Dedifferentiated amniotic fluid mesenchymal stem cell (primary cell): ENCODE data around the gene PDE3B.
"Not testable (repeated sequence)": the region's sequence is repeated elsewhere in the genome, so short reads cannot be mapped to it uniquely, and the experiment has no call there.

Source experiments
- DNase-seq: peaks from one replicate; pipeline ENCODE4 v3.0.0-alpha.2; 2016; ENCODE audit errors: extremely low spot score

Gene PDE3B

DNA sequence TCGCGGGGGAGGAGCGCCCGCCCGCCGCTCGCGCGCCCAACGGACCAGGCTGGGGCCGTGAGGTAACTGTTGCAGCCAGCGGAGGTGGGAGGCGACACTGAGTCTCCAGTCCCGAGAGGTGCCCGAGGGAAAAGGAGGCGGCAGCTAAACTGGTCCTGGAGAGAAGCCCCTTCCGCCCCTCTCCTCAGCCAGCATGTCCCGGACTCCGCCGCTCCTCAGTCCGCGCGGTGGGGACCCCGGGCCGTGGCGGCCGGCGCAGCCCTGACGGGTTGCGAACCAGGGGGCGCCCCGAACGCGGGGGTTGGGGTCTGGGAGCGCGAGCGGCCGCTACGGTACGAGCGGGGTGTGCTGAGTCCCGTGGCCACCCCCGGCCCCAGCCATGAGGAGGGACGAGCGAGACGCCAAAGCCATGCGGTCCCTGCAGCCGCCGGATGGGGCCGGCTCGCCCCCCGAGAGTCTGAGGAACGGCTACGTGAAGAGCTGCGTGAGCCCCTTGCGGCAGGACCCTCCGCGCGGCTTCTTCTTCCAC, at the start of gene PDE3B:
Gene PDE3B, plus strand, starts transcription at position 108 of the 529 bp plus-strand sequence. Its CDS starts 272 bp downstream, at position 380.
- DNase-seq, result no peak

DNA sequence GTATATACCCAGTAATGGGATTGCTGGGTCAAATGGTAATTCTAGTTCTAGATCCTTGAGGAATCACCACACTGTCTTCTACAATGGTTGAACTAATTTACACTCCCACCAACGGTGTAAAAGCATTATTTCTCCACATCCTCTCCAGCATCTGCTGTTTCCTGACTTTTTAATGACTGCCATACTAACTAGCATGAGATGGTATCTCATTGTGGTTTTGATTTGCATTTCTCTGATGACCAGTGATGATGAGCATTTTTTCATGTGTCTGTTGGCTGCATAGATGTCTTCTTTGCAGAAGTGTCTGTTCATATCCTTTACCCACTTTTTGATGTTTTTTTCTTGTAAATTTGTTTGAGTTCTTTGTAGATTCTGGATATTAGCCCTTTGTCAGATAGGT, 48.3 kb upstream of the PDE3B start:
- not testable (repeated sequence) for DNase-seq

DNA sequence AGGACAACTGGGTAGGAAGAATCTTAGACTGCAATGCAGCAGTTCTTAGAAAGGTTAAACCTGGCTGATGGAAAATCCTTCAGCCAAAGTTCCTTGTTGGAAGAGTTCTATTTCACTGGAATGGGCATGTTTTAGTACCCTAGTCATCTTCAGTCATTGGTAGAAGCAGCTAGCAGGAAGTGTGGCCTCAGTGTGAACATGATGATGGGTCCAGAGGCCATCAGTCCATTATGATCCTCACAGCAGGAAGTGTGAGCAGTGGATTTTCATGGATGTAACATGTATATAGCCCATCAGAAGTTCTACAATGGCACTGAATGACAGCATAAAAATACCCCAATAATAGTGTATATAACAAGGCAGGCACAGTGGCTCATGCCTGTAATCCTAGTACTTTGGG, 35.9 kb upstream of the PDE3B start:
- DNase-seq, result no peak

DNA sequence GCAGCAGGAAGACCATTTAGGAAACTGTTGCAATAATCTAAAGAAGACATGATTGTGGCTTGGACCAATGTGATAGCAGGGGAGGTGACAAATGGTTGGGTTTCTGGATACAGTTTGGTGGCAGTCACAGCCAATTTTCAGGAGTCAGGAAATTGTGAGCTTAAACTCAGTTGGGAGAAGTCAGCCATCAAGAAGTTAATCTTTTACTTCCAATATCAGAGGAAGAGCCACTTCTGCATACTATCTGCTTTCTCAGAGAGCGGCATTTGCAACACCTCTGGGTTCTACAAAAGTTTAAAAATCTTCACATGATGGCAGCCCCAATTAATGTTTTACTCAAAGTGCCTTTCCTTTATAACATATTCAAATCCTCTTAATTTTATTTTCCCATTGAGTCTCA, 33.7 kb upstream of the PDE3B start:
- no peak for DNase-seq

DNA sequence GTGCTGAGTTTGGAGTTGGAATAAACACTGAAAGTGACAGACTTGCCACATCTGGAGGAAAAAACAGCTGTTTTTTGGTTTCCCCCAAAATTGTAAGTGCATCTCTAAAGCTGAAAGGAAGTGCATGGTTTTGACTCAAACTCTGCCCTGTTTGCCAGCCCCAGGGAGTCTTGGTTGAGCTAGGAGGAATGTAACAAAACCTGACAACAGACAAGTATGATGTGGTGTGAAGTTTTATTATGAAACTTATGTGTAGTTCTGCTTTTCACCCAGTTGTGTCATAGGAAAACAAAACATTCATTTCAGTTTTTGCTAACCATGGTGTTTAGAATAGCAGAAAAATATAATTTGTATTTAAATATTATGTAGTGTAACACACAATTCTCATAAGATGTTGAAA, 31.7 kb upstream of the PDE3B start:
- no peak for DNase-seq

DNA sequence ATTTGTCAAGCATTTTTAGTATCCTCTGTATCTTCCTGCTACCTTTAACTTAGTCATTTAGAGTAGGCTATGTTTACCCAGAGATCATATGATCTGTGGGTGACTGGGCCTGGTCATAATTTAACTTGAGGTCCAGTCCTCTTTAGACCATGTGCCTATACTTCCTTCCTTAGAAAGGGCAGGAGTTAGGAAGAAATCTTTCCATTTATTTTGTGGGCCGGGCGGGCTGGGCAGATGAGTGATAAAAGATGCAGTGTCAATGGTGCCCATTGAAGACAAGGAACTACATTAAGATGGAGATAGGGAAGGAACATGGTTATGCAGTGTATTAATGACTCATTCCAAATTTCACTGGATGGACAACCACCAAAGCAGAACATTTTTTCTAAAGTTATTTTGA, 30.9 kb upstream of the PDE3B start:
- DNase-seq, result no peak

DNA sequence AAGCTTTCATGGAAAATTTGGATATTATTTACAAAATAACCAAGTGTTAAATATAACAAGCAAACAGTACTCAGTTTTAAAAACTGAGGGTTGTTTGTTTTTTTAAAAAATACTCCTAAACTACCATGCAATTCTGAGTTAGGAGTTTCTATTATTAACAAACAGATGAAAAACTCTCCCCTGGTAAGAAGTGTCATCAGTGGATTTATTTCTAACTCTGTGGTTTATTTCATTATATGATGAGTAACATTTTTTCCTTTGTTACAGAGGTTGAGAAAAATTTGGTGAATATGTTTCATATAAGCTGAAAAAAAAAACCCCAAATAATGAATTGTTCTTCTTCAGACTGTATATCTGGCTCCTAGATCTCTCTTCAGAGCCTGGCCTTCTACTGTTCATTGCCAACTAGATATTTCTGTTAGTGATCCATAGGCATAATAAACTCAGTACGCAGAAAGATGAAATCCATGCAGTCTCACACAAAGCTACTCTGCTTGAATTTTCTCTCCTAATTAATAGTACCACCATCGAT, 29.4 kb upstream of the PDE3B start:
- DNase-seq, result no peak

DNA sequence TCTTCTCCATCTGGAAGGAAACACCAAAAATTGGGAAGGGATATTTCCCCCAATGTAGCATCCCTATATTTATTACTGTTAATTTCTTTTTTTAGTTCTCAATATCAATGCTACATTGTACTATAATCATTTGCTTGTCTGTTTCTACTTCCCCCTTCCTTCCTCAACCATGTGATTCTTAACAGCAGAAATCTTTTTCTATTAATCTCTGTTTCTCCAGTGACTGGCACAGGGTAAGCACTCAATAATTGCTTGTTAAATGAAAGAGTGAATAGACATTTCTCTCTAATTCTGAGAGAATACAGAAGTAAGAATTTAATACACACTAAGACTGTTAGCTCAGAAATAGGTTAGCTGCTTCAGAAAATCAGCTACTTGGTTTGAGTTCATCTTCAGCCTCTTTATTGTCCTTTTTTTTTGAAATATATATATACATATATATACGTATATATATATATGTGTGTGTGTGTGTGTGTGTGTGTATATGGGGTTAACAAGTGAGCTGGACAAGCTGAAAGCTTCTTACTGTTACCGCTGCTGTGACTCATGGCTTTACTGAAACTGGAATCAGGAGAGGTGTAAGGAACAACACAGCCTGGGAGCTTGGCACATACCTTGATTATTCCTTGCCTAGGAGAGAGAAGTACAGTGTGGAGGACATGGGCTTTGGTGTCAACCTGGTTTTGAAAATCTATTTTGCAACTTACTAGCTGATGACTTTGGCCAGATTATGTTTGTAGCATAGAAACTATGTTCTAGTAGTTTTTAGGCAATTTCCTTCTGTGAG, 26.2 kb upstream of the PDE3B start:
- DNase-seq, result no peak

DNA sequence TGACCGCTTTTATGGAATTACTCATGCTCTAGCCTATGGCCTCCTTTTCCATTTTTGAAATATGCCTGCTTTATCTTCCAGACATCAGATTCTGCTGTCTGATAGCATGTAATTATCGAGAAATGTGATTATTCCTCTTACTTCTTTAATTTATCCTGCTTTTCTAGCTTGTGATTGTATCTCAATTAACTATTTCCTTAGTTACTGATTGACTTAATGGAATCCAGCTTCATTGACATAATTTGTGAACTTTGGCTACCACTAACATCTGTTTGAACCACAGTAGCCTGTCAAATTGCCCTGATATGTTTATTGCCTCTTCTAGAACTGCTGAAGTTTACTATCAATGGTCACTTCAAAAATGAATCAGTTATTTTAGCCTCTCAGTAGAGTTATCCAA, 25.5 kb upstream of the PDE3B start:
- DNase-seq, result no peak

DNA sequence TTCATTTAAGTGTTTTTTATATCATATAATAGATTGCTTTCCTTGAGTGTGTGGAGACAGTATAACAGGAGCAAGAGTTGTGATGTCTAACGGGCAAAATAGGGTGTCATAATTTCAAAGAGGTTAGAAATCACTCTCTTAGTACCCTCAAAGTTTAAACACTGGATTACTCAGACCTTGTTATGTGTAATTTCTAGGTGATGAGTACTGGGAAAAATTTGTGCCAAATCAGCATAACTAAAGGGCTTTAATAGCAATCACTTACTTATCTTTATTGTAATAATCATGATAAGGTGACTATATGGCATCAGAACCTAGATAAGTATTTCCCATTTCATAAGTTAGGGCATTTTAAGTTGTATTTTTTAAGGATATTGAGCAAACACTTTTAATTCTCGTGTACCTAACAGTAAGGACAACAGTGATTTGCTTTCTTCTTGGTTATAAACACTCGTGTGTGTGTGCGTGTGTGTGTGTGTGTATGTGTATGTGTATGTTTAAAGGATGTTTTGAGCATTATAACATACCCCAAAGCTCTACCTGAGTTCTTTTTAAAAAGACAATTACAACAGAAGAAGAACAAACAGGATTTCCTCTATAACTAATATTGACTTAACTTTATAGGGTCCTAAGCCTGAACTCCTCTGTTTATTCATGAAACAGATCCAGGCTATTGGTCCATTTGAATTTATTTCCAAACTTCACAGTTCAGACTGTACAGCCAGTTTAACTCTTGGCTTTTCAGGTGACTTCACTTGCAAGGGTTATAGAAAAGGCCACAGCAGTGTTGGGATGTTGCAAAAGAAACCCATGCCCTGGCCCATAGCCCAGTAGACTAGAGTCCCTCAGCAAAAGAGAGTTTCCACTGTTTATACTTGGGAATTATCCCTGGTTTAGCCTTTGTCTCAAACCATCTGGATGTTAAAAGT, 23.7 kb upstream of the PDE3B start:
- no peak for DNase-seq

DNA sequence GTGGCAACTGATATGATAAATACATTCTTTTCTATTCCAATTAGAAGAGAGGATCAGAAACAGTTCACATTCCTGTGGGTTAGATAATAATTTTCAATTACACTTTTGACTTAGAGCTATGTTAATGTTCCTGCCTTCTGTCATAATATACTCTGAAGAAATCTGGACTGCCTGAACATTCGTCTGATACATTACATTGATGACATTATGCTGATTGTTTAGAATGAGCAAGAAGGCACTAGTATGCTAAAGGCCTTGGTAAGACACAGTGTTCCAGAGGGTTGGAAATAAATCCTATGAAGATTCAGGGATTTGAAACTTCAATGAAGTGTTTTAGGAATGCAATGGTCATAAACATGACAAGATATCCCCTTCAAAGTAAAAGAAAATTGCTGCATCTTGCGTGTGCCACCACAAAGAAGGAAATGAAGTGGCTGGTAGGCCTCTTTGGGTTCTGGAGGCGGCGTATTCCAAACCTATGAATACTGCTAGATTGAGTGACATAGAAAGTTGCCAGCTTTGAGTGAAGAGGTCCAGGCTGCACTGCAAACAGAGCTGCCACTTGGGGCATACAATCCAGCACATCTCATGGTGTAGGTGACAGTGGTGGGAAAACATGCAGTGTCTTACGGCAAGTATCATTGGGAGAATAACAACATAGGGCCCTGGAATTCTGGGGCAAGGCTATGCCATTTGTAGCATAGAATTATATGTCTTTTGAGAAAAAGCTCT, 21.2 kb upstream of the PDE3B start:
- DNase-seq, result no peak

DNA sequence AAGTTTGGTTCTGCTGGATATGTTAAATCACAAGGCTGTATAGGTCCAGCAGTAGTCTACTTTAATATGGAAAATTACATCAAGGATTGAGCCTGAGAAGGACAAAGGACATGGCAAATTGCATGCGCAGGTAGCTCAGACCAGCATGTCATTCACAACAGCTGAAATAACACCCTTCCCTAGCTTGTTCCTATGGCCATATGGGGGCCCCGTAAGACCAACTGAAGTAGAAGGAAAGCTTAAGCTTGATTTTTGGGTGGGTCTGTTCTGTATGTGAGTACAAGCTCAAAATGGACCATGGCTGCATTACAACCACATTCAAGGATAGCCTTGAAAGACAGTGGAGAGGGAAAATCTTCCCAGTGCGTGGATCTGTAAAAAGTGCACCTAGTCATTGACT, 20.6 kb upstream of the PDE3B start:
- DNase-seq, result no peak

DNA sequence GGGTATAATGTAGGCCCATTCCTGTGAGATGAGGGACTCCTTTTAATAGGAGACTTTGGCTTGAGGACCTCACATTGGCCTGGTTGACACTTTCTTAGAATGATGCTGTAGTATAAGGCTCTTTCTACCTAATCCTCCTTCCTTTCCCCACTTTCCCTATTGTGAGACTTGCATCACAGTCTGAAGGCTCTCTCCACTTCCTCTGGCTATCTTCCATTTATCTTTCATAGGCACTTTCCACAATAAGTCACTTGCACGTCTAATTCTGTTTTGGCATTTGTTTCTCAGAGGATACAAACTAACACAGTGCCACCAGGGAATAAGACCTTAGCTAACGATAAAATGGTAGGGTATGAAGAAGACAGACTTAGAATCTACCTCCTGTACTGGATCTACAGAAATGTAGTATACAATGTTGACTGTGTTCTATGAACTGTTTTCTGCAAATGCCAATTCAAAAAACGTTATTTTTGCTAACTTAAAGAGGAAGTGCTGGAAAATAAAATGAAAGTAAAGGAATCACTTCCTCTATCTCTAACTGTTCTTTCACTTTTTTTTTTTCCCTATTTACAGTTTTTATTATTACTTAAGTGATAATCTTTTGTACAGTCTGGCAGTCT, 17.9 kb upstream of the PDE3B start:
- no peak for DNase-seq

DNA sequence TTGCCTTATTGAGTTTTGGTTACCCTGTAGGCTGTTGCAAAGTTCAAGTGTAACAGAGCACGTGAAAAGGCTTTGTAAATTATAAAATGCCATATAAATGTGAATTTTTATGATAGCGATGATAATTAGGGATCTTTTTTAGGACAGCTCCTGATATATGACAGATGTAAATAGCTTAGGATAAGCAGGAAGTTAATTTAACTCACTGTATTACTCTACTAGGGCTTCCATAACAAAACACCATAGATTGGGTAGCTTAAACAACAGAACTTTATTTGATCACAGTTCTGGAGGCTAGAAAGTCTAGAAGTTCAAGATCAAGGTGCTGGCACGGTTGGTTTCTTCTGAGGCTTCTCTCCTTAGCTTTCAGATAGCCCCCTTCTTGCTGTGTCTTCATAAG, 17.0 kb upstream of the PDE3B start:
- no peak for DNase-seq

DNA sequence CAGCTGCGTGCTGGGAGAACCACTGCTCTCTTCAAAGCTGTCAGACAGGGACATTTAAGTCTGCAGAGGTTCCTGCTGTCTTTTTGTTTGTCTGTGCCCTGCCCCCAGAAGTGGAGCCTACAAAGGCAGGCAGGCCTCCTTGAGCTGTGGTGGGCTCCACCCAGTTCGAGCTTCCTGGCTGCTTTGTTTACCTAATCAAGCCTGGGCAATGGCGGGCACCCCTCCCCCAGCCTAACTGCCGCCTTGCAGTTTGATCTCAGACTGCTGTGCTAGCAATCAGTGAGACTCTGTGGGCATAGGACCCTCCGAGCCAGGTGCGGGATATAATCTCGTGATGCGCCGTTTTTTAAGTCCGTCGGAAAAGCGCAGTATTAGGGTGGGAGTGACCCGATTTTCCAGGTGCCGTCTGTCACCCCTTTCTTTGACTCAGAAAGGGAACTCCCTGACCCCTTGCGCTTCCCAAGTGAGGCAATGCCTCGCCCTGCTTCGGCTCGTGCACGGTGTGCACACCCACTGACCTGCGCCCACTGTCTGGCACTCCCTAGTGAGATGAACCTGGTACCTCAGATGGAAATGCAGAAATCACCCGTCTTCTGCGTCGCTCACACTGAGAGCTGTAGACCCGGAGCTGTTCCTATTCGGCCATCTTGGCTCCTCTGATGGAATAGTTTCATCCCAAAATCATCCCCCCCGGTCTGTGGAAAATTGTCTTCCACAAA, 9.9 kb upstream of the PDE3B start:
- DNase-seq, result not testable (repeated sequence)

DNA sequence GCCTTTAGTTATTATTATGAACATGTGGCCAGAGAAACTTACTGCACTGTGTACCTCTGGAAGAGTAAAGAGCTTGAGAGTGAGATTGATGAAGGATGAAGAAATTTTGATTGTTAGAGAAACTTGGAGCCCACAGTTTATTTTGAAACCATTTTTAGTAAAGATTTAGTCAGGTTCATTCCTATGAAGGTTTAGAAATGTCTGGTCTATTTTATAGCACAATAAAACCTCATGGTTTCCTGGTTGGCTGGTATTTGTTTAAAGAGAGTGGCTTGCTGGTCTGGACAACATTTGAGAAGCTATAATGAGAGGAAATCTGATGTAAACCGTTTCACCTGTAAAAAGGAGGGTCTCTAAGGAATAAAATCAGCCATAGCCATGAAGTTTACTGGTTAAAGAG, 8.8 kb upstream of the PDE3B start:
- no peak for DNase-seq

DNA sequence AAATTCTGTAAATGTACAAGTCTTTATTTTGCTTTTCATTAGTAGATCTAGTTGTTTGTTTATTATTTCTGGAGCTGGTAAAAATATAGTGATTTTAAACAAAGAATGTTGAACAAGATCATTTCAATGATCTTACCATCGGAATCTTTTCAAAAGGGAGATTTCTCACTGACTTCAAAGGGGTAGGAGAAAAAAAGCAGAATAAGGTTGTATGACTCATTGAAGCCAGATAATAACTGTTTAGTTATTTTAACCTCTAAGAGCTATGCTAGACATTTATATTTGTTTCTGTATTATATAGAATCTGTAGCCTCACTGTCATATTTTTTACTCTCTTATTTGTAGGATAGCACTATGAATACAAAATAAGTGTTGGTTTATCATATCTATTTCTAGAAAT, 8.1 kb upstream of the PDE3B start:
- no peak for DNase-seq

DNA sequence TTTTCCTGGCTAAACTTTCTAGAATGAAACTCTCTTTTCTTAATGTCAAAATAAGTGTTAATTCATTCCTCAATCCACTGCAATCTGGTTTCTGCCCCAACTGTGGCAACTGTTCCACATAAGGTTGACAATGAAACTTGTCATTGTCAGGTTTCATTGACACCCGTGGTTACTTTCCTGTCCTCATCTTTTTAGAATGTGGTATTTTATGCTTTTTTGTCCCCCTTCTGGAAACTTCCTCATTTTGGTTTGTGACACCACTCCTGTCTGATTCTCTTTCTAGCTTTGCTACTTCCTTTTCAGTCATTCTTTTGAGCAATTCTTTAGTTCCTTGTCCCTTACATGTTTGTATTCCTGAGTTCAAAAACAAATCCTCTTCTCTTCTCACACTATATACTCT, 7.5 kb upstream of the PDE3B start:
- DNase-seq, result no peak

DNA sequence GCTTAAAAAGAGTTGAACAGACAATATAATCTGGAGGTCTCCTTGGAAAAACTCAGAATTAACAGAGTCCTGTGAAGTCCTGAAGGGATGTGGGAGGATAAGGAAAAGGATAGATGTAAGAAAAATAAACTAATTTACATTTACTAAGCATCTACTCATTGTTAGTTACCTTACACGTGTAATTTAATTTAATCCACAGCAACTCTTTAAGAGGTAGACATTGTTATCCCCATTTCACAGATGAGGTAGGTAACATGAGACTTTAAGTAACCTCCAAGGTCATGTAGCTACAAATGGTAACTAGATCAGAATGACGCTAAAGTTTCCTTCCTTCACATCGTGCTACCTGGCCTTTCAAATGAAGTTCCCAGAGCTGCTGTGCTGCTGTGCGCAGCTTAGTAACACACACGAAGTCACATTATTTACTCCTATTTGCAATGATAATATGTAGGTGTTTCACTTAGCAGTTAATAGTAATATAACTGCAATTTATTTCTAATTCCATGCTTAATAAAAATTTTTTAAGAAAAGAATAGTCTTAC, 5.7 kb upstream of the PDE3B start:
- DNase-seq, result no peak

DNA sequence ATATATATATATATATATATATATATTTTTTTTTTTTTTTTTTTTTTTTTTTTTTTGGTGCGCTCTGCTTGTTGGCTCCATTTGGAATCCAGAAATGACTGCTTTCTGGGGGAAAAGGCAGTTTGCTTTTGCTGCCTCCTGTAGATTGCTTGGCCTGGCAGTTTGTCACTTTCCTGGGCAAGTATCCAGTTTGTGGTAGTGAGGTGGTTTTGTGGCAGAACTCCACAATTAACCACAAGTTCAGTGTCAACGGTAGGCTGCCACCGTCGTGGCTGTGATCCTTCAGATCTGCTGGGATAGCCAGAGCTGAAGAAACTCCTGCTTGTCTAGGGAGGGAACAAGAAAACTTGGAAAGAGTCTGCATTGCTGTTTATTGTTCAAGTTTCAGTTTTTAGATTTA, 5.0 kb upstream of the PDE3B start:
- DNase-seq, result no peak
